H9 (cell line): ENCODE results near the gene ENTPD1. TPM values are rescaled to one million over a fixed set of nuclear protein-coding genes. Genes with fewer than 3 reads are reported as not detected.

ENCODE experiments used
- DNase-seq: peaks from one replicate; pipeline ENCODE4 v3.0.0-alpha.2; 2017
- H2AFZ ChIP-seq: one replicate; pipeline ENCODE4 v1.6.1; 2013; ENCODE audit warnings: mild to moderate bottlenecking, low read length, control low read depth, moderate library complexity
- H2AK5ac ChIP-seq: 2 replicates; pipeline ENCODE4 v1.6.1; 2013; ENCODE audit warnings: low read length, control low read depth, mixed read lengths; ENCODE audit not compliant: insufficient read length
- H2BK120ac ChIP-seq: one replicate; pipeline ENCODE4 v1.6.1; 2013; ENCODE audit warnings: low read depth, mild to moderate bottlenecking, low read length, control low read depth, inconsistent platforms; ENCODE audit not compliant: poor library complexity, severe bottlenecking
- H2BK12ac ChIP-seq: 2 replicates; pipeline ENCODE4 v1.6.1; 2013; ENCODE audit warnings: low read length, control low read depth, mixed read lengths, low read depth; ENCODE audit not compliant: insufficient read length
- H2BK15ac ChIP-seq: 2 replicates; pipeline ENCODE4 v1.6.1; 2013; ENCODE audit warnings: low read depth, low read length, control low read depth
- H2BK20ac ChIP-seq: one replicate; pipeline ENCODE4 v1.6.1; 2013; ENCODE audit warnings: low read depth, mild to moderate bottlenecking, low read length, control low read depth, inconsistent platforms; ENCODE audit not compliant: poor library complexity, severe bottlenecking
- H2BK5ac ChIP-seq: 2 replicates; pipeline ENCODE4 v1.6.1; 2013; ENCODE audit warnings: low read length, control low read depth, mixed read lengths; ENCODE audit not compliant: insufficient read length
- H3K14ac ChIP-seq: 2 replicates; pipeline ENCODE4 v1.6.1; 2013; ENCODE audit warnings: low read length, control low read depth; ENCODE audit not compliant: insufficient read depth
- H3K18ac ChIP-seq: 2 replicates; pipeline ENCODE4 v1.6.1; 2013; ENCODE audit warnings: low read depth, mild to moderate bottlenecking, mixed read lengths, low read length, control low read depth; ENCODE audit not compliant: insufficient read length
- H3K23ac ChIP-seq: 2 replicates; pipeline ENCODE4 v1.6.1; 2013; ENCODE audit warnings: low read length, control low read depth, mixed read lengths, low read depth; ENCODE audit not compliant: insufficient read length
- H3K23me2 ChIP-seq: 2 replicates; pipeline ENCODE4 v1.6.1; 2013; ENCODE audit warnings: low read depth, mild to moderate bottlenecking, mixed read lengths, low read length, control low read depth; ENCODE audit not compliant: insufficient read length, poor library complexity, severe bottlenecking
- H3K27ac ChIP-seq: 2 replicates; pipeline ENCODE4 v1.5.1; 2013; ENCODE audit warnings: low read length, control low read depth, mixed read lengths, low read depth; ENCODE audit not compliant: insufficient read length
- H3K27me3 ChIP-seq: 2 replicates; pipeline ENCODE4 v1.6.1; 2013; ENCODE audit warnings: low read length, control low read depth, inconsistent platforms; ENCODE audit not compliant: insufficient read depth
- H3K4ac ChIP-seq: 2 replicates; pipeline ENCODE4 v1.6.1; 2013; ENCODE audit warnings: low read depth, mild to moderate bottlenecking, control low read depth, inconsistent platforms, low read length, moderate library complexity
- H3K4me1 ChIP-seq: 2 replicates; pipeline ENCODE4 v1.6.1; 2013; ENCODE audit warnings: low read length, control low read depth, inconsistent platforms; ENCODE audit not compliant: insufficient read depth
- H3K4me2 ChIP-seq: 2 replicates; pipeline ENCODE4 v1.6.1; 2013; ENCODE audit warnings: low read length, control low read depth, mixed read lengths; ENCODE audit not compliant: insufficient read length, insufficient read depth
- H3K56ac ChIP-seq: 2 replicates; pipeline ENCODE4 v1.6.1; 2013; ENCODE audit warnings: low read depth, mild to moderate bottlenecking, mixed read lengths, low read length, control low read depth; ENCODE audit not compliant: insufficient read length
- H3K79me1 ChIP-seq: 2 replicates; pipeline ENCODE4 v1.6.1; 2013; ENCODE audit warnings: low read depth, mild to moderate bottlenecking, moderate library complexity, low read length, control low read depth, inconsistent platforms; ENCODE audit not compliant: insufficient read depth, poor library complexity, severe bottlenecking
- H3K79me2 ChIP-seq: 2 replicates; pipeline ENCODE4 v1.6.1; 2013; ENCODE audit warnings: low read length, control low read depth, inconsistent platforms; ENCODE audit not compliant: insufficient read depth
- H3K9ac ChIP-seq: 2 replicates; pipeline ENCODE4 v1.6.1; 2013; ENCODE audit warnings: low read length, control low read depth, mixed read lengths; ENCODE audit not compliant: insufficient read length; ENCODE audit errors: extremely low read depth
- H3K9me3 ChIP-seq: one replicate; pipeline ENCODE4 v1.6.1; 2013; ENCODE audit warnings: low read depth, low read length, inconsistent platforms; ENCODE audit not compliant: control insufficient read depth
- H3T11ph ChIP-seq: one replicate; pipeline ENCODE4 v1.6.1; 2013; ENCODE audit warnings: mild to moderate bottlenecking, low read length, control low read depth, inconsistent platforms
- H4K20me1 ChIP-seq: one replicate; pipeline ENCODE4 v1.6.1; 2013; ENCODE audit not compliant: control insufficient read depth, insufficient read length, insufficient read depth
- H4K5ac ChIP-seq: 2 replicates; pipeline ENCODE4 v1.6.1; 2013; ENCODE audit warnings: low read depth, mild to moderate bottlenecking, mixed read lengths, low read length, control low read depth; ENCODE audit not compliant: insufficient read length
- H4K8ac ChIP-seq: replicated peaks from 2 replicates; pipeline ENCODE4 v1.6.1; 2013; ENCODE audit warnings: low read length, control low read depth, mixed read lengths, low read depth; ENCODE audit not compliant: insufficient read length
- H4K91ac ChIP-seq: 2 replicates; pipeline ENCODE4 v1.6.1; 2013; ENCODE audit warnings: low read depth, mild to moderate bottlenecking, moderate library complexity, mixed read lengths, low read length, control low read depth; ENCODE audit not compliant: insufficient read length
- H3K27ac Mint-ChIP-seq, 3 experiments: 2 replicates in 2 of 3; 3 replicates in 1 of 3; pipeline ENCODE4 v1.8.0; 2020 to 2021; ENCODE audit warnings: mixed read lengths in 3 of 3, mild to moderate bottlenecking in 1 of 3, moderate library complexity in 1 of 3
- H3K27me3 Mint-ChIP-seq: 2 replicates; pipeline ENCODE4 v1.8.0; 2021; ENCODE audit warnings: low read depth, mild to moderate bottlenecking, moderate library complexity, mixed read lengths
- H3K36me3 Mint-ChIP-seq, 3 experiments: 2 replicates in 2 of 3; 3 replicates in 1 of 3; pipeline ENCODE4 v1.8.0; 2020 to 2021; ENCODE audit warnings: low read depth in 3 of 3, mixed read lengths in 3 of 3; ENCODE audit not compliant: insufficient read depth in 1 of 3
- H3K4me1 Mint-ChIP-seq, 2 experiments: 2 replicates each; pipeline ENCODE4 v1.8.0; 2020; ENCODE audit warnings: mixed read lengths in 2 of 2
- H3K4me3 Mint-ChIP-seq, 2 experiments: 2 replicates in 1 of 2; 3 replicates in 1 of 2; pipeline ENCODE4 v1.8.0; 2020 to 2021; ENCODE audit warnings: mild to moderate bottlenecking in 2 of 2, mixed read lengths in 2 of 2, moderate library complexity in 1 of 2
- H3K9me3 Mint-ChIP-seq, 2 experiments: 2 replicates in 1 of 2; 3 replicates in 1 of 2; pipeline ENCODE4 v1.8.0; 2020; ENCODE audit warnings: mild to moderate bottlenecking in 2 of 2, mixed read lengths in 2 of 2, moderate library complexity in 1 of 2
- WGBS: extraction: QIAGEN DNeasy Blood & Tissue Kit; methylation state at CpG from one replicate; pipeline ENCODE4 v1.1.7; 2013; ENCODE audit warnings: missing lambda C conversion rate, low lambda C conversion rate, mixed read lengths; ENCODE audit not compliant: insufficient read length; ENCODE audit errors: extremely low coverage; 5-methylcytosine and 5-hydroxymethylcytosine counted together
- total RNA-seq: library from RNA; stranded (reverse); gene quantifications from 2 replicates; pipeline ENCODE4 v1.2.1, GENCODE V29; 2021
- TF ChIP-seq, protein P1 (sequence below): fragments of 200-600 bp; sonication (generic); conservative IDR thresholded peaks from 3 replicates; pipeline ENCODE4 v1.8.0; 2021; ENCODE audit warnings: antibody characterized with exemption, mild to moderate bottlenecking

The ENTPD1 gene
- total RNA-seq, 1 experiment from 2014 or later: 1.9 TPM

DNA sequence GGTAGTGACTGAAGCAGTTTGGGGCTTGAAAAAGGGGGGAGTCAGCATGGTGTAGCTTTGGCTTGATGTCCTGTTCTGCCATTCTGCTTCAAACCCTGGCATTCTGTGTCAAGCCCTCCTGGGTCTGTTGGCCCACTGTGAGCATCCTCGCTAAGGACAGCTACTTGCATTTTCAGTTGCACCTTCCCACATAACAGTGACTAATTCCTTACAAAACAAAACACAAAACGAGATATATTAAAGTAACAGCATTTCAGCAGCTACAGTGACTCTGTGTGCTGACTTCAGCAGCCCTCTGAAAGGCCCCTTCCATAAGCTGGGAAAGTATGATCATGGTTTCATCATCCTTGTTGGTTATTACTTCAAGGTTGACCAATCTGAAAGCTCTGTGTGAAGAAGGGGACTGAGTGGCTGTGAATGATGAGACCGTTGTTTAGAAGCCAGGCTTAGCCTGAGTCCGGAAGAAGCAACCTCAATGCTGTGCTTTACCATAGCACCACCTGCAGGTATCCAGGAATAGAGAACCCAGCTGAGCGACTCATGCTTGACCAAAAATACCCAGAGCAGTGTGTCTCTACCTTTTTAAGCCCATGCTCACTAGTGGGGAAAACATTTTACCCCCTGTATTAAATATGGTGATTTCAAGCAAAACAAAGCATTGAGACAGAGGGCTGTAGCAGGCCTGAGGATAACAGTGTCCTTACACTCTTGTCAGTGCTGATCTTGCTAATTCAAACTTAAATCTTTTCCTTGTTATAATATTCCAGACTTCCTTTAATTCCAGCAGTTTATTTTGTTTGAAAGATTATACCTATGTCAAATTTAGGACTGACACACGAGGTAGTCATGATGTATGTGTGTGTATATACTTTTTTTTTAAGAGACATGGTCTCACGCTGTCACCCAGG is 109.2 kb downstream of the ENTPD1 start:
- Mint-ChIP-seq H3K9me3 (no peaks in the 10 kb centered on the region), H3K27ac (no peak overlapping the region)

More for the DNA sequence above, 109.2 kb downstream of the ENTPD1 start:
- Histone ChIP-seq H3K27me3 (no peaks in the 10 kb centered on the region), H3K23ac (no peak overlapping the region), H2BK15ac (no peak overlapping the region), H2BK20ac (no peak overlapping the region), H3K79me2 (no peaks in the 10 kb centered on the region; the same call in 1 of the 2 replicates), H3K4ac (no peak overlapping the region), H2BK120ac (no peak overlapping the region), H2AFZ (no peak overlapping the region), H2BK5ac (no peak overlapping the region), H3T11ph (no peak overlapping the region), H4K20me1 (no peaks in the 10 kb centered on the region), H3K18ac (no peak overlapping the region), H3K27ac (no peak overlapping the region), H3K14ac (no peak overlapping the region), H3K9ac (no peak overlapping the region), H2BK12ac (no peak overlapping the region), H3K23me2 (no peaks in the 10 kb centered on the region), H4K8ac (no peak overlapping the region), H3K4me1 (no peaks in the 10 kb centered on the region), H3K9me3 (no peaks in the 10 kb centered on the region), H4K5ac (no peak overlapping the region), H3K79me1 (no peaks in the 10 kb centered on the region), H3K56ac (no peak overlapping the region), H2AK5ac (no peak overlapping the region), H3K4me2 (no peak overlapping the region), H4K91ac (no peak overlapping the region)
- no peaks in the 10 kb centered on the region; a peak in 1 of 4 replicates for H3K4me1 Mint-ChIP-seq
- no CpG with 5 or more reads among the region's 7 CpGs for WGBS
- H3K36me3 Mint-ChIP-seq: no peaks in the 10 kb centered on the region; a peak in 1 of 7 replicates
- DNase-seq: peak; percentile 58
- H3K4me3 Mint-ChIP-seq: no peak overlapping the region
- H3K27me3 Mint-ChIP-seq: no peaks in the 10 kb centered on the region
- TF ChIP-seq, protein P1, sequence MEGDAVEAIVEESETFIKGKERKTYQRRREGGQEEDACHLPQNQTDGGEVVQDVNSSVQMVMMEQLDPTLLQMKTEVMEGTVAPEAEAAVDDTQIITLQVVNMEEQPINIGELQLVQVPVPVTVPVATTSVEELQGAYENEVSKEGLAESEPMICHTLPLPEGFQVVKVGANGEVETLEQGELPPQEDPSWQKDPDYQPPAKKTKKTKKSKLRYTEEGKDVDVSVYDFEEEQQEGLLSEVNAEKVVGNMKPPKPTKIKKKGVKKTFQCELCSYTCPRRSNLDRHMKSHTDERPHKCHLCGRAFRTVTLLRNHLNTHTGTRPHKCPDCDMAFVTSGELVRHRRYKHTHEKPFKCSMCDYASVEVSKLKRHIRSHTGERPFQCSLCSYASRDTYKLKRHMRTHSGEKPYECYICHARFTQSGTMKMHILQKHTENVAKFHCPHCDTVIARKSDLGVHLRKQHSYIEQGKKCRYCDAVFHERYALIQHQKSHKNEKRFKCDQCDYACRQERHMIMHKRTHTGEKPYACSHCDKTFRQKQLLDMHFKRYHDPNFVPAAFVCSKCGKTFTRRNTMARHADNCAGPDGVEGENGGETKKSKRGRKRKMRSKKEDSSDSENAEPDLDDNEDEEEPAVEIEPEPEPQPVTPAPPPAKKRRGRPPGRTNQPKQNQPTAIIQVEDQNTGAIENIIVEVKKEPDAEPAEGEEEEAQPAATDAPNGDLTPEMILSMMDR: peak; percentile 76
